Neuron (in vitro differentiated cells): ENCODE measurements around the gene ARHGAP6.

Source experiments
- H2AFZ ChIP-seq: one replicate; pipeline ENCODE4 v1.6.1; 2013; ENCODE audit warnings: low read depth, mild to moderate bottlenecking, inconsistent platforms, low read length, moderate library complexity
- H3K27me3 ChIP-seq: one replicate; pipeline ENCODE4 v1.6.1; 2013; ENCODE audit warnings: low read length; ENCODE audit not compliant: insufficient read depth
- H3K36me3 ChIP-seq: one replicate; pipeline ENCODE4 v1.6.1; 2013; ENCODE audit warnings: low read length; ENCODE audit not compliant: insufficient read depth
- H3K4me1 ChIP-seq: one replicate; pipeline ENCODE4 v1.6.1; 2013; ENCODE audit warnings: low read length; ENCODE audit not compliant: insufficient read depth
- H3K4me3 ChIP-seq: 2 replicates; pipeline ENCODE4 v1.5.1; 2013; ENCODE audit warnings: mild to moderate bottlenecking, low read length, moderate library complexity
- H3K9me3 ChIP-seq: one replicate; pipeline ENCODE4 v1.6.1; 2013; ENCODE audit warnings: low read length

The ARHGAP6 gene

DNA sequence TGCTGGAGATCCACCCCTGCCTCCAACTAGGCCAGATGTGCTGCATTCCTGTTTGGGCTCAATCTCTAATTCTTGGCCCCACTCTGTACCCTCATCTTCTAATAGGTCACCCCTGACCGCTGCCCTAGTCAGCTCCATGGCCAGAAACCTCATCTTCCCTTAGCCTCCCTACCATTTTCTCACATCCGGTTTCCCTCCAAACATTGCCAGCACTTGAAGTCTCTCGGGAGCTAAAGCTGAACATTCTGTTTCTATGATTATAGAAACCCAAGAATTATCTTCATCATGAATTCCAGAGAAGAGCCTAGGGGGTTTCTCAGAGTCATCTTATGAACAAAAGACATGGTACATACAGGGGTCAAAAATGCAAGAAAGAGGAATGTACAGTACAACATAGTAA is 192.8 kb downstream of the ARHGAP6 start:
- no peaks in the 10 kb centered on the region for H3K27me3 ChIP-seq
- no peak overlapping the region for H3K4me3 ChIP-seq
- H3K36me3 ChIP-seq, result no peaks in the 10 kb centered on the region
- H2AFZ ChIP-seq, result no peak overlapping the region
- no peaks in the 10 kb centered on the region for H3K4me1 ChIP-seq
- H3K9me3 ChIP-seq, result no peaks in the 10 kb centered on the region

DNA sequence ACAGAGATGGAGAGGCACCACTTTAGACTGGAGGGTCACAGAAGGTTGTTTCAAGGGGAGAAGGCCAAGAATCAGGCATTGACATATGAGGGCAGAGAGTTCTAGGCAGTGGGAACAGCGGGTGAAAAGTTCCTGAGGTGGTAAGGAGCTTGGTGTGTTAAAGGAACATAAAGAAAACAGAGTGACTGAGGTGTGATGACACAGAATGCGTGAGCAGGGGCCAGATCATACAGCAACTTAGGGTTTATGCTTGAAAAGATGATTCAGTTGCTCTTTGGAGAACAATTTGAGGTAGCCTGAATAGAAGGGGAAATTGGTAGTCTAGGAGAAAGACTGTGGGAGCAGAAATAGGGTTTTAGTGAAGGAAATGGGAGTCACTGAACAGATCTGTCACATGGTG is 193.3 kb downstream of the ARHGAP6 start:
- Histone ChIP-seq H3K36me3 (no peaks in the 10 kb centered on the region), H3K9me3 (no peaks in the 10 kb centered on the region), H3K27me3 (no peaks in the 10 kb centered on the region), H3K4me1 (no peaks in the 10 kb centered on the region), H2AFZ (no peak overlapping the region), H3K4me3 (no peak overlapping the region)

DNA sequence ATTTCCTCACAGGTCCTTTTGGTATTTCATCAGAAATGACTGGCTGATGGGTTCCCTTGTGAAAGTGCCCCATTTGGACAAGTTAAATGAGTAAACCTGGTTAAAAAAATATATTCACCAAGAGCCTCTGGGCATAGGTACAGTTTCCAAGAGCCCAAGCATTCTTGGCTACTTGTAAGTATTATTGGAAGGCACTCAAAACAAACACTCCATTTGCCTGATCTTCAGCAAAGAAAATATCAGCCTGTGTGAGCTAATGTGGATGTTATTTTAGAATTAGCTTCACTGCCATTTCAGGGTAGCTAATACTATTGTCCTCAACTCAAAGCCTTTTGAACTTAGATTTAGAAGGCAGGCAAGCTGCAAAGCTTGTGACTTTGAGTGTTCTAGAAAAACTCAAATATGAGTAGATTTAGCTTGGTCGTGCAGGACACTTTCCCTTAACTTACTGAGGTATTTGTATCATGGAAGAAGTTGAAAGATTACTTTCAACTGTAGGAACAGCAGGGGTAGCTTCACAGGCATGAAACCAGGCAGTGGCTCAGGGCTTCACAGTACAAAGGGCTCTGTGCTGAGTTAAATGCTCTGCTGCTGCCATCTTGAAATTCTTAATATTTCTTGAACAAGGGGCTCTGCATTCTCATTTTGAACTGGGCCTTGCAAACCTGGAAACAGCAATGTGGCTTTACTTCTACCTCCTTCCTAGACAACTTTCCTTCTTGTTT is 195.3 kb downstream of the ARHGAP6 start:
- no peak overlapping the region for H2AFZ ChIP-seq
- no peaks in the 10 kb centered on the region for H3K9me3 ChIP-seq
- no peaks in the 10 kb centered on the region for H3K4me1 ChIP-seq
- H3K4me3 ChIP-seq, result no peak overlapping the region
- no peaks in the 10 kb centered on the region for H3K36me3 ChIP-seq
- no peaks in the 10 kb centered on the region for H3K27me3 ChIP-seq

DNA sequence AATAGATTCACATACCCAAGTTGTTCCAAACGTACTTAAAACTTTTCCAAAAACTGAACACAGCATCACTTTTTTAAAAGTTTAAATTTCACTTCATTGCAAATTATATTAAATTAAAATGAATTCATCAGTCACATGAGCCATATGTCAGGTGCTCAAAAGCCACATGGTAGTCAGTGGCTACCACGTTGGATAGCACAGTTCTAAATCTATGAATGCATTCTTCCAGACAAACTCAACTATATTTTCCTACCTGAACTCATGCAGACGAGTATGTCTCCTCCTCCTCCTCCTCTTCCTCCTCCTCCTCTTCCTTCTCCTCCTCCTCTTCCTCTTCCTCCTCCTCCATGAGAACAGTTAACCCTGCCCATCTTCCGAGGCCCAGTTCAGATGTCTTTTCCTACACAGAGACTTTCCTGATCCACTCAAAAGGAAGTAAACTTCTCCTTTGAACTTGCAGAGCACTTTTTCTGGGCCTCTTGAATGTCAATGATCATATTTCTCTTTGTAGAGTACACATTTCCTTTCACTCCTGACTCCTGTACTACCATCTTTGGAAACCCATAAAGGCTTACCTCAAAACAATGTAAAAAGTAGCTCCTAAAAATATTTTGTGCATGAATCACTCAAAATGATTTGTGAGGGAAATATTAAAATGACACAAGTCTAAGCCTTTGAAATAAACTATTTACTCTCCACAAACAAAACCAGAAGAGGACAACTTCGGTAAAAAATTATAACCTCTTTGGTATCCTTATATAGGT is 199.9 kb downstream of the ARHGAP6 start:
- no peaks in the 10 kb centered on the region for H3K36me3 ChIP-seq
- H2AFZ ChIP-seq, result no peak overlapping the region
- no peaks in the 10 kb centered on the region for H3K9me3 ChIP-seq
- H3K4me1 ChIP-seq, result no peaks in the 10 kb centered on the region
- H3K27me3 ChIP-seq, result no peaks in the 10 kb centered on the region
- H3K4me3 ChIP-seq, result no peak overlapping the region

DNA sequence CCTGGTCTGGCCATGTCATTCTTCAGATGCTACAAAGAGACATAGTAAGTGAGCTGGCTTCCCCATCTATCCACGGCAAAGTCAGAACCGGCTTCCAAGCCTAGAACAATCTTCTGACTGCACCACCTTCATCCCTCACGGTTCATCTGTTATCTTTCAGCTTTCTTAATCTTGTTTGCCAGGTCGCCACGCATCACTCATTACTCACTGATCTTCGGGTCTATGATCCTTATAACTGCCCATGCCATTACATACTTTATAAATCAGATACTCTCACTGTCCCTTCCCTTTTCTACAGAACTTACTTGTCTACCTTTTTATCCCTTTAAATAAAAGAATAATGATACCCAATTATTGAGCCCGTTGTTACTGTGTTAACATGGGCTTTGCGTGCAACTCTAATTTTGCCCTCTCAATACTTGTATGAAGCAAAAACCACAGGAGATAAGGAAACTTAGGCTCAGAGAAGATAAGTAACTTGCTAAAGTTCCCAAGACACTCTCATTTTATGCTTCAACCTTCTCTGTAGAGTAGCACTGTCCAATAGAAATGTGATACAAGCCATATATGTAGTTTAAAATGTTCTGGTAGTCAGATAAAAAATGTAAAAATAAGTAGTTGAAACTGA is 200.8 kb downstream of the ARHGAP6 start:
- Histone ChIP-seq H3K4me3 (no peak overlapping the region), H2AFZ (no peak overlapping the region), H3K36me3 (no peaks in the 10 kb centered on the region), H3K4me1 (no peaks in the 10 kb centered on the region), H3K9me3 (no peaks in the 10 kb centered on the region), H3K27me3 (no peaks in the 10 kb centered on the region)

DNA sequence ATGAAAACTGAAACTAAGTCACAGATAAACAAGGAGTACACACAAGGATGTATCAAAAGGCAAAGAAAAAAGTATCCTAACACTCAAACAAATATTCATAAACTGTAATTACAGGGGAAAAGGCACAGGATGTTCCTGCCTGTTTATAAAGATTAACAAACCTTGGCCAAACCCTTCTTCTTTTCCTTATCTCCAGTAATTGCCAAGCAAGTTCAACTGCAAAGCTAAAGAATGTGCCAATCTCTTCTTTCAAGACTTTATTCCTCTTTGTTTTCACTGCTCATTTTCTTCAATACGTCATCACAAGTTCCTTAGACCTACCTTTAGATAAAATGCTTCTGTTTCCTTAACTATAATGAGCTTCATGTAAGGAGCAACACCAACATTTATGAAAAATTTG is 201.3 kb downstream of the ARHGAP6 start:
- Histone ChIP-seq H3K27me3 (no peaks in the 10 kb centered on the region), H3K9me3 (no peaks in the 10 kb centered on the region), H3K4me3 (no peak overlapping the region), H2AFZ (no peak overlapping the region), H3K36me3 (no peaks in the 10 kb centered on the region), H3K4me1 (no peaks in the 10 kb centered on the region)

DNA sequence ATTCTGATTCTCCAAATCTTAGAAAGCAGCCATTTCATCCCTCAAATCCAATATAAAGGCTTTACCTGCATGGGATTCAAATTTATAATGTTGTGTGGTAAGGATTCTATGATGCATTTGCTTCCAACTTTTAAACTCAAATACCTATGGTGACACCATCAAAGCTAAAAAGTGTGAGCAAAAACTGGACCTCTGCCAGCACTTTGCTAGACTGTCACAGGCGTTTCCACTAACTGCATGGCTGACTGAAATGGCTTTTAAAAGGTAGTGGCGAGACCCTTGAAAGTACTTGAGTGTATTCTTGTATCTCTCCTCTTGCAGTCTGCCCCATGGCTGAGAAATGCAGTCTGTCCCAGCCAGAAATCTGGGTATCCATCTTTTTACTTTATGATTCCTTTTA is 203.1 kb downstream of the ARHGAP6 start:
- H3K27me3 ChIP-seq, result no peaks in the 10 kb centered on the region
- no peak overlapping the region for H3K4me3 ChIP-seq
- H3K4me1 ChIP-seq, result no peaks in the 10 kb centered on the region
- H2AFZ ChIP-seq, result no peak overlapping the region
- no peaks in the 10 kb centered on the region for H3K36me3 ChIP-seq
- H3K9me3 ChIP-seq, result no peaks in the 10 kb centered on the region

DNA sequence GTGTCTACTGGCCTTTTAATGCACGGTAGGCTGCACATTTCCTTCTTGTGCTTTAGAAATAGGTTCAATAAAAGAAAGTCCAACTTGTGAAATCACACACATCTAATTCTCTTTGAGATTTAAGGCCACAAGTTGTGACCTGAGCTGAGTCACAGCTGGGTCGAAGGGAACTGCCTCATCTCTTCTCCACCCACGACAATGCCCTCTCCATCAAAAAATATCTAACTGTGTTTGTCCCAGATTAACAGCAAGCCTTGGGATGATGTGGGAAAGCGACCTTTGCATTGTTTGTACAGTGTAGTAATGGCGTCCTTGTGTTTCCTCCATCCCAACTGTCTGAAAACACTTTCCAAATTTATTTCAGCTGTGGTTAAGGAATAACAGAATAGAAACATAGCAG is 203.6 kb downstream of the ARHGAP6 start:
- no peaks in the 10 kb centered on the region for H3K36me3 ChIP-seq
- no peaks in the 10 kb centered on the region for H3K9me3 ChIP-seq
- H3K27me3 ChIP-seq, result no peaks in the 10 kb centered on the region
- H3K4me3 ChIP-seq, result no peak overlapping the region
- no peaks in the 10 kb centered on the region for H3K4me1 ChIP-seq
- no peak overlapping the region for H2AFZ ChIP-seq

DNA sequence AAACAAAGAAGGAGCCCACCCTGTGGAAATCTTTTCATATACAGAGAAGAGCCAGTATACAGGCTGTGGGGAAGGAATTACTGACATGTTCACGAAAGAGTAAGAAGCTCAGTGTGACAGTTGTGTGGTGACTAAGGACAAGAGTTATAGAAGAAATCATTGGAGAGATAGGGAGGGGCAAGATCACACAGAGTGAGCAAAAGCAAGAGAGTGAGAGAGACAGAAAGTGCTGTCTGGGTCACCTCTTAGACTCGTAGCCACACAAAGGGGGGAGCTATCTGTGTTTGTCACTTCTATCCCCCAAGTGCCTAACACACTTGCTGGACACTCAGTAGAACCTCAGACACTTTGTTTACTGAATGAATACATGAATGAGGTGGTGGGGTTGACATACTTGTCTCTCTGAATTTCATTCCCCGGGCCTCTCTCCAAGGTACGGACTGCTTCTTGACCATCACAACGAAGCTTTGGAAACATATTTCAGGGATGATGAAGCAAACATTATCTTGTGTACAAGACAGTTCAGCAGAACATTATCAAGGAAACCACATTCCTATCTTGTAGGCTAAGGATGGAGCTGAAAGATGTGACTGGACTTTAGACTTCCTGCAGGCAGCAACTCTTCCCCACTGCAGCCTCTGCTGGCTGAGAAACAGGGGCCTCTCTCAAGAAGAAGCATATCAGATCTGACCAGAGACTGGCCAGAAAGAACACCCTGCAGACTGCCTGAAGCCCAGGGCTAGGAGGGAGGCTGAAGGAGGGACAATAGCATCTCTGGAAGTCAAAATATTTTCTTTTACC is 204.3 kb downstream of the ARHGAP6 start:
- Histone ChIP-seq H3K4me1 (no peaks in the 10 kb centered on the region), H3K36me3 (no peaks in the 10 kb centered on the region), H3K9me3 (no peaks in the 10 kb centered on the region), H3K27me3 (no peaks in the 10 kb centered on the region), H3K4me3 (no peak overlapping the region), H2AFZ (no peak overlapping the region)

DNA sequence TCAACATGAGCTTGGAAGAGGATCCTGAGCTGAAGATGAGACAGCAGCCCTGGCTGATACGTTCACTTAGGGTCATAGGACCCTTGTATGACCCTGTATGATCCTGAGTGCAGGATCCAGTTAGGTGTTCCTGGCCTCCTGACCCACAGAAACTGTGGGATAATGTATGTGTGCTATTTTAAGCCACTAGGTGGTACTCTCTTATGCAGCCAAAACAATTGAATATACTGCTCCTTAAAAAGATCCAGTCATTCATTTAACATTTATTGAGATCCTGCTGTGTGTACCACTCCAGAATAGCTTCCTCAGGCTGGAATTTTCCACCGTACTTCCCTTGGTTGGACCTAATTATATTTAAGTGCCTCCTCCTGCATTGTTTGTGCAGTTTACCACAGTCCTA is 205.4 kb downstream of the ARHGAP6 start:
- H3K36me3 ChIP-seq, result no peaks in the 10 kb centered on the region
- no peaks in the 10 kb centered on the region for H3K9me3 ChIP-seq
- no peaks in the 10 kb centered on the region for H3K4me1 ChIP-seq
- no peak overlapping the region for H2AFZ ChIP-seq
- no peaks in the 10 kb centered on the region for H3K27me3 ChIP-seq
- H3K4me3 ChIP-seq, result no peak overlapping the region

DNA sequence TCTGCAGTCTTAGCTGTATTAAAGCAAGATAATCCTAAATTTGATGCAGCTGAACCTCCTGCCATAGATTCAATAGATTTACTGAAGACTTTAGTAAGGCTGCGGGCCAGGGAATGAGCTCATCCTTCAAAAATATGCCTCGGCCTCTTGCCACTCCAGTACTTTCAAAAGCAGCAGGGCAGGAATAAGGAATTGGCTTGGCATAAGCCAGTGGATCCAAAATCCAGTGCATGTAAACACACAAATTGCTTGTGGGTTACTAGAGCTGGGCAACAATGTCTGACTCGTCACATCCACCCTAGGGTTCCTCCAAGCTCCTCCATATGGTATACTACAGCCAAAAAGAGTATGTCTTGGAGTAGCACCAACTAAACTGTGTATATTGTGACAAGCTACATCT is 207.6 kb downstream of the ARHGAP6 start:
- Histone ChIP-seq H3K27me3 (no peaks in the 10 kb centered on the region), H3K36me3 (no peaks in the 10 kb centered on the region), H3K4me3 (no peak overlapping the region), H2AFZ (no peak overlapping the region), H3K4me1 (no peaks in the 10 kb centered on the region), H3K9me3 (no peaks in the 10 kb centered on the region)

DNA sequence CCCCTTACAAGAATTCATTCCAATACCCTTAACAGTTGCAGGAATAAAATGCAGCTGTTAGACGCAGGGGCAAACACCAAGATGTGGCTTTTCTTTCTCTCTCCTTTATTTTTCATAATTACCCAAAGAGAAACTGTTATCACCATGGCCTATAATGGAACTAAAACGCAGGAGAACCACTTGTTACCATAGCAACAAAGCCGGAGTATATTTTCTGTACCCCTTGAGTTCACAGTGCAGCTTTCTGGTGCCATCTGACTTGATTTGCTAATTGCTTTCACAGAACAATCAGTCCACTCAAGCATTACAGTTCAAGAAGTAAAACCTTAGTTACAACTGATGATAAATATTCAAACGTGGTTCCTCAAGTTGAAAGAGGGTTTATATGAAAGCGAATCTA is 214.6 kb downstream of the ARHGAP6 start:
- H3K9me3 ChIP-seq, result no peaks in the 10 kb centered on the region
- no peaks in the 10 kb centered on the region for H3K36me3 ChIP-seq
- no peaks in the 10 kb centered on the region for H3K27me3 ChIP-seq
- no peak overlapping the region for H2AFZ ChIP-seq
- H3K4me3 ChIP-seq, result no peak overlapping the region
- H3K4me1 ChIP-seq, result no peaks in the 10 kb centered on the region

DNA sequence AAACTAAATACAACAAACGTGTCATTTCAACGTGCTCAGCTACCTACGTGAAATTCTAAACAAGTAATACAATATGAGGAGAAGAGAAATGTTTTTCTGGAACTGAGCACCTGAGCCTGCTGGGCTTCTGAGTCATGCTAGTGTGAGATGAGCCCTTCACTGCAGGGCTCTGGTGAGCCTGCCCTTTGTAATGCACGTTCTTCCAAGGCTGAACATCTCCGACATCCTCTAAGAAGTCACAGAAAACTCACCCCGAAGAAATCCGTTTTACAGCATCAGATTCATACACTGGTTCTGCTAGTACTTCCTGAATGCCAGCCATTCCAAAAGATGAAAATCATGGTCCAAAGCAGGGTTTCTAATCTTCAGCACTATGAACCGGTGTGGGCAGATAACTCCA is 215.4 kb downstream of the ARHGAP6 start:
- H3K4me3 ChIP-seq, result no peak overlapping the region
- H3K27me3 ChIP-seq, result no peaks in the 10 kb centered on the region

More for the DNA sequence above, 215.4 kb downstream of the ARHGAP6 start:
- no peak overlapping the region for H2AFZ ChIP-seq
- no peaks in the 10 kb centered on the region for H3K9me3 ChIP-seq
- no peaks in the 10 kb centered on the region for H3K4me1 ChIP-seq
- H3K36me3 ChIP-seq, result no peaks in the 10 kb centered on the region
